K562 (cell line): ENCODE results near the gene TMEM267. TPM values are rescaled to one million over a fixed set of nuclear protein-coding genes. Genes with fewer than 3 reads are reported as not detected.

Experiments used
- ARID1B ChIP-seq: fragments of 450-650 bp; IDR thresholded peaks from 2 replicates; pipeline ENCODE4 v1.6.1; 2016; ENCODE audit warnings: antibody characterized with exemption, mild to moderate bottlenecking, inconsistent platforms
- CREBBP ChIP-seq: IDR thresholded peaks from one replicate; pipeline ENCODE4 v1.6.1; 2012; ENCODE audit warnings: low read depth, mild to moderate bottlenecking, control low read depth, inconsistent platforms, low read length
- DACH1 ChIP-seq: fragments of 450-650 bp; IDR thresholded peaks from 2 replicates; pipeline ENCODE4 v1.6.1; 2018; ENCODE audit not compliant: partially characterized antibody
- E2F3 ChIP-seq: fragments of 250-450 bp; sonication (Bioruptor Pico); IDR thresholded peaks from 2 replicates; pipeline ENCODE4 v1.4.0; 2020; ENCODE audit warnings: mild to moderate bottlenecking
- GTF3C2 ChIP-seq: IDR thresholded peaks from 3 replicates; pipeline ENCODE4 v1.6.1; 2011; ENCODE audit warnings: borderline replicate concordance, mild to moderate bottlenecking, moderate library complexity; ENCODE audit not compliant: insufficient read length; ENCODE audit errors: extremely low read depth
- HIVEP1 ChIP-seq: fragments of 250-450 bp; sonication (Bioruptor Pico); IDR thresholded peaks from 2 replicates; pipeline ENCODE4 v1.4.0; 2020; ENCODE audit warnings: mild to moderate bottlenecking
- HNRNPK ChIP-seq: fragments of 200-400 bp; formaldehyde crosslinking; IDR thresholded peaks from one replicate; pipeline ENCODE4 v1.6.1; 2018; ENCODE audit warnings: mild to moderate bottlenecking, low read depth, low read length; ENCODE audit not compliant: poor library complexity, severe bottlenecking
- JUND ChIP-seq, 2 experiments: IDR thresholded peaks; 2 replicates in 1 of 2; 3 replicates in 1 of 2; pipeline ENCODE4 v1.6.1; 2011; ENCODE audit warnings: borderline replicate concordance in 2 of 2, low read depth in 2 of 2, low read length in 2 of 2, improper control_type of control experiment in 1 of 2, missing biosample characterization in 1 of 2, missing genetic modification characterization in 1 of 2, missing genetic modification reagents in 1 of 2
- MAFF ChIP-seq: IDR thresholded peaks from 2 replicates; pipeline ENCODE4 v1.6.1; 2012; ENCODE audit warnings: low read length, improper control_type of control experiment
- MITF ChIP-seq: IDR thresholded peaks from 2 replicates; pipeline ENCODE4 v1.6.1; 2014; ENCODE audit warnings: antibody characterized with exemption
- NFYB ChIP-seq: IDR thresholded peaks from 2 replicates; pipeline ENCODE4 v1.6.1; 2011; ENCODE audit warnings: mild to moderate bottlenecking, moderate library complexity; ENCODE audit not compliant: insufficient read length; ENCODE audit errors: extremely low read depth
- NR2C1 ChIP-seq, 2 experiments: fragments of 450-650 bp; IDR thresholded peaks; 2 replicates each; pipeline ENCODE4 v1.6.1; 2017; ENCODE audit warnings: mild to moderate bottlenecking in 2 of 2, antibody characterized with exemption in 1 of 2, inconsistent platforms in 1 of 2, missing compliant biosample characterization in 1 of 2, missing genetic modification characterization in 1 of 2
- PPARD ChIP-seq: fragments of 250-450 bp; sonication (Bioruptor Pico); IDR thresholded peaks from 2 replicates; pipeline ENCODE4 v1.8.0; 2022; ENCODE audit warnings: inconsistent platforms, mild to moderate bottlenecking, moderate library complexity
- PURB ChIP-seq: sonication (generic); formaldehyde crosslinking; IDR thresholded peaks from 2 replicates; pipeline ENCODE4 v1.9.0; 2021; ENCODE audit warnings: low read depth, mild to moderate bottlenecking, missing genetic modification reagents
- RBM25 ChIP-seq: fragments of 200-400 bp; formaldehyde crosslinking; IDR thresholded peaks from 2 replicates; pipeline ENCODE4 v1.6.1; 2018; ENCODE audit warnings: low read length, low read depth, moderate library complexity; ENCODE audit not compliant: severe bottlenecking
- RNF2 ChIP-seq: sonication (generic); IDR thresholded peaks from 2 replicates; pipeline ENCODE4 v1.6.1; 2016
- STAT6 ChIP-seq: sonication (generic); formaldehyde crosslinking; IDR thresholded peaks from 2 replicates; pipeline ENCODE4 v1.8.1; 2023; ENCODE audit warnings: mild to moderate bottlenecking, missing genetic modification reagents
- TRIM24 ChIP-seq, 2 experiments: fragments of 450-650 bp; IDR thresholded peaks; 2 replicates each; pipeline ENCODE4 v1.6.1; 2016
- ZBED1 ChIP-seq: IDR thresholded peaks from 2 replicates; pipeline ENCODE4 v1.6.1; 2014
- ZNF274 ChIP-seq: IDR thresholded peaks from 2 replicates; pipeline ENCODE4 v1.6.1; 2011; ENCODE audit warnings: low read depth, mild to moderate bottlenecking, low read length, moderate library complexity, borderline replicate concordance
- ZNF586 ChIP-seq: fragments of 450-650 bp; formaldehyde crosslinking; conservative IDR thresholded peaks from 2 replicates; pipeline ENCODE4 v1.4.0; 2020; ENCODE audit warnings: mild to moderate bottlenecking, moderate library complexity
- ZNF668 ChIP-seq: fragments of 250-450 bp; sonication (Bioruptor Pico); IDR thresholded peaks from 2 replicates; pipeline ENCODE4 v1.8.0; 2022; ENCODE audit warnings: mild to moderate bottlenecking, inconsistent platforms
- polyA plus RNA-seq, 8 experiments: library from polyadenylated mRNA; depleted of rRNA in 4 of 8; stranded (reverse) in 5 of 8; unstranded in 3 of 8; fragments of >200 nt; fragmentation: Nextera tagmentation in 2 of 8; fragmentation: Illumina TruSeq in 1 of 8; extraction: Ambion mirVana in 2 of 8; extraction: Trizol in 1 of 8; gene quantifications; 2 replicates each; pipeline versions ENCODE4 v1.2.1 to v1.2.3, GENCODE V29; 2011 to 2014; ENCODE audit warnings: inconsistent platforms in 1 of 8, missing spikeins in 1 of 8
- total RNA-seq, 7 experiments: library from RNA; depleted of rRNA in 6 of 7; stranded (reverse); fragments of >200 nt in 6 of 7; fragmentation: Illumina TruSeq in 2 of 7; extraction: Trizol in 2 of 7; gene quantifications; 2 replicates each; pipeline versions ENCODE4 v1.2.1 to v1.2.3, GENCODE V29; 2011 to 2021; ENCODE audit warnings: low replicate concordance in 1 of 7

TMEM267 gene
- total and polyA plus RNA-seq, 9 of the 15 experiments (the other 6 are each of a cell fraction or from before 2014, with no cell fraction given), result 8.1 to 61.1 (median 17.8) TPM

DNA sequence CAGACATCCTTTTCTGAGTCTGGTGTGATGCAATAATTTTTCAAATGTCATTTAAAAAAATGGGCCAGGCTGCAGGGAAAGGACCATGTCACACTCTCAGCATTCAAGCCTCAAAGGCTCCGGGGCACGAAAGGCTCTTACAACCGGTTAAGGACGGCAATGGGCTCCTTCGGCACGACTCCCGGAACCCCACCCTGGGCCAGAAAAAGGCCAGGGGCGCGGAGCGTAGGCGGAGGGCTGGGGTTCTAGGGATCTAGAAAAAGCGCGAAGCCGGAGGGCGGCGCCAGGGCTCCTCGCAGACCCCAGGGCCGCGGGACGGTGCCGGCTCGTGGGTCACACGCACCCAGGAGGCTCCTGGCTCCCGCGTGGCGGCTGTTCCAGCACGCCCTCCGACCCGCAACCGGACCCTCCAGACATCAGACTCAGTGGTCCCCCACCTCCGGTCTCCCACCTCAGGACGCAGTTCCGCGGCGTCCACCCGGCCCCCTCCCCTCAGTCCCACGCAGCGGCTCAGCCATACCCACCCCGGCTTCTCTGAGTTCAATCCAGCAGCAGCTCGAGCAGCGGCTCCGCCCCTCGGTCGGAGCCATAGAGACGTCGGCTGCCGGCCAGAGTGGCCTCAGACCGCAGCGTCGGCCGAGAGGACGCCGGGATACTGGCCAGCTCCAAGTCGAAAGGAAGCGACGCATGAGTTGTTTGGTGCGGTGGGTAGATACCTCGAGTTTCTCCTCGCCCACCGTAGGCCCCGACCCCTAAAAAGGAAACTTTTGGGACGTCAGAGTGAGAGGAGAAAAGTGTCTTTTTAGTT is at the start of gene TMEM267 (continued):
- TF ChIP-seq PPARD (CRISPR knock-in tag) (no peak), GTF3C2 (no peak), ZBED1 (no peak), RNF2 (peak; percentile 81), ZNF274 (no peak), PURB (CRISPR knock-in tag) (no peak), NR2C1 (IDR thresholded peaks at IDR 0.05) (no peak), NR2C1 (tag; IDR thresholded peaks at IDR 0.05) (peak; percentile 34; the same call in 1 of the 2 replicates), HIVEP1 (CRISPR knock-in tag) (no peak), E2F3 (CRISPR knock-in tag) (peak; percentile 86), STAT6 (CRISPR knock-in tag) (no peak), DACH1 (no peak), ZNF586 (CRISPR knock-in tag) (no peak), ARID1B (no peak), CREBBP (no peak), JUND (IDR thresholded peaks at IDR 0.05; ENCODE audit: borderline replicate concordance, low read depth, low read length) (peak; percentile 75), JUND (tag; IDR thresholded peaks at IDR 0.05; ENCODE audit: borderline replicate concordance, low read depth, low read length) (no peak; the same call in 2 of the 3 replicates), RBM25 (no peak), MAFF (no peak), ZNF668 (no peak), MITF (no peak), NFYB (no peak), TRIM24 (IDR thresholded peaks at IDR 0.05) (no peak), HNRNPK (no peak)
